ENCODE results near the gene ADRA2C.

The ADRA2C gene

GRCh38 chr4:3766036-3766784, at the start of gene ADRA2C:
TSS of gene ADRA2C (plus strand) at chr4:3766385. CDS start at chr4:3766607, 222 bp downstream.
- H3K4me2 ChIP-seq (ENCODE audit: low read length): no peak within 1 kb of the TSS
- H4K20me1 ChIP-seq (ENCODE audit: insufficient read depth, low read length): no peaks in the 10 kb centered on the region
- no peak within 1 kb of the TSS for H3K9ac ChIP-seq (ENCODE audit: low read length)
- no peak within 1 kb of the TSS for H2AFZ ChIP-seq (ENCODE audit: low read depth, low read length)
- no peaks in the 10 kb centered on the region for H3K79me2 ChIP-seq (ENCODE audit: low read length)
- no peaks in the 10 kb centered on the region for H3K4me1 ChIP-seq (ENCODE audit: low read length)
- no peak within 1 kb of the TSS for H3K4me3 ChIP-seq (ENCODE audit: low read length)
- H3K36me3 ChIP-seq (replicated peaks; ENCODE audit: low read depth, low read length): no peaks in the 10 kb centered on the region
- no peaks in the 10 kb centered on the region for H3K27me3 ChIP-seq (ENCODE audit: low read depth, low read length)
- H3K9me3 ChIP-seq (ENCODE audit: insufficient read depth, low read length): no peaks in the 10 kb centered on the region
- H3K27ac ChIP-seq (ENCODE audit: low read length): no peak within 1 kb of the TSS
- TF ChIP-seq EZH2phosphoT487 (IDR thresholded peaks at IDR 0.05; ENCODE audit: low read depth) (no peak), CTCF (IDR thresholded peaks at IDR 0.05; ENCODE audit: low read depth, low read length) (no peak)

GRCh38 chr4:3716631-3717235, 49.5 kb upstream of the ADRA2C start:
- TF ChIP-seq EZH2phosphoT487 (IDR thresholded peaks at IDR 0.05; ENCODE audit: low read depth) (no peak), CTCF (IDR thresholded peaks at IDR 0.05; ENCODE audit: low read depth, low read length) (no peak)
- H3K27ac ChIP-seq (ENCODE audit: low read length): no peak overlapping the region
- H3K9ac ChIP-seq (ENCODE audit: low read length): no peak overlapping the region
- no peaks in the 10 kb centered on the region for H3K79me2 ChIP-seq (ENCODE audit: low read length)
- H2AFZ ChIP-seq (ENCODE audit: low read depth, low read length): no peak overlapping the region
- no peak overlapping the region for H3K4me2 ChIP-seq (ENCODE audit: low read length)
- H4K20me1 ChIP-seq (ENCODE audit: insufficient read depth, low read length): no peaks in the 10 kb centered on the region
- peaks cover 21% of the 10 kb centered on the region for H3K27me3 ChIP-seq (ENCODE audit: low read depth, low read length)
- H3K4me1 ChIP-seq (ENCODE audit: low read length): no peaks in the 10 kb centered on the region
- no peaks in the 10 kb centered on the region for H3K9me3 ChIP-seq (ENCODE audit: insufficient read depth, low read length)
- no peaks in the 10 kb centered on the region for H3K36me3 ChIP-seq (replicated peaks; ENCODE audit: low read depth, low read length)
- no peak overlapping the region for H3K4me3 ChIP-seq (ENCODE audit: low read length)

- Histone ChIP-seq H2AFZ (ENCODE audit: low read depth, low read length) (no peak overlapping the region), H3K4me2 (ENCODE audit: low read length) (no peak overlapping the region), H3K36me3 (replicated peaks; ENCODE audit: low read depth, low read length) (no peaks in the 10 kb centered on the region), H4K20me1 (ENCODE audit: insufficient read depth, low read length) (no peaks in the 10 kb centered on the region), H3K27me3 (ENCODE audit: low read depth, low read length) (peaks cover 21% of the 10 kb centered on the region), H3K9ac (ENCODE audit: low read length) (no peak overlapping the region), H3K4me1 (ENCODE audit: low read length) (no peaks in the 10 kb centered on the region), H3K4me3 (ENCODE audit: low read length) (no peak overlapping the region), H3K79me2 (ENCODE audit: low read length) (no peaks in the 10 kb centered on the region), H3K9me3 (ENCODE audit: insufficient read depth, low read length) (no peaks in the 10 kb centered on the region), H3K27ac (ENCODE audit: low read length) (no peak overlapping the region)
- TF ChIP-seq EZH2phosphoT487 (IDR thresholded peaks at IDR 0.05; ENCODE audit: low read depth): no peak
- no peak for TF ChIP-seq CTCF (IDR thresholded peaks at IDR 0.05; ENCODE audit: low read depth, low read length)
Measured at GRCh38 chr4:3717241-3717640, 48.9 kb upstream of the ADRA2C start.

GRCh38 chr4:3718462-3718861, 47.7 kb upstream of the ADRA2C start:
- TF ChIP-seq EZH2phosphoT487 (IDR thresholded peaks at IDR 0.05; ENCODE audit: low read depth): no peak
- TF ChIP-seq CTCF (IDR thresholded peaks at IDR 0.05; ENCODE audit: low read depth, low read length): no peak
- no peak overlapping the region for H3K4me3 ChIP-seq (ENCODE audit: low read length)
- H3K79me2 ChIP-seq (ENCODE audit: low read length): no peaks in the 10 kb centered on the region
- no peak overlapping the region for H2AFZ ChIP-seq (ENCODE audit: low read depth, low read length)
- H3K27me3 ChIP-seq (ENCODE audit: low read depth, low read length): peaks cover 21% of the 10 kb centered on the region
- no peaks in the 10 kb centered on the region; the same call in 1 of the 2 replicates for H4K20me1 ChIP-seq (ENCODE audit: insufficient read depth, low read length)
- H3K4me1 ChIP-seq (ENCODE audit: low read length): no peaks in the 10 kb centered on the region
- no peaks in the 10 kb centered on the region for H3K36me3 ChIP-seq (replicated peaks; ENCODE audit: low read depth, low read length)
- no peak overlapping the region for H3K27ac ChIP-seq (ENCODE audit: low read length)
- H3K9me3 ChIP-seq (ENCODE audit: insufficient read depth, low read length): no peaks in the 10 kb centered on the region
- H3K9ac ChIP-seq (ENCODE audit: low read length): no peak overlapping the region
- no peak overlapping the region for H3K4me2 ChIP-seq (ENCODE audit: low read length)
